HG03039 (cell line): Measurements from ENCODE around the gene LRRC72.

ENCODE experiments used
- ATAC-seq: cut with Tn5 transposase; IDR thresholded peaks from one replicate; pipeline ENCODE4 v1.9.1; 2021; ENCODE audit warnings: mild to moderate bottlenecking, moderate library complexity; ENCODE audit not compliant: unreplicated experiment

The LRRC72 gene

GRCh38 chr7:16615228-16615627, 88.6 kb downstream of the LRRC72 start:
- no peak for ATAC-seq

- no peak for ATAC-seq
Observed at GRCh38 chr7:16616122-16616521, 89.5 kb downstream of the LRRC72 start.

- ATAC-seq: no peak
Observed at GRCh38 chr7:16616542-16616941, 89.9 kb downstream of the LRRC72 start.

GRCh38 chr7:16619979-16620408, 93.4 kb downstream of the LRRC72 start:
- peak; percentile 94 for ATAC-seq

- ATAC-seq: no peak
Observed at GRCh38 chr7:16626388-16626787, 99.8 kb downstream of the LRRC72 start.

GRCh38 chr7:16627236-16627635, 100.6 kb downstream of the LRRC72 start:
- ATAC-seq: no peak

GRCh38 chr7:16630654-16631053, 104.0 kb downstream of the LRRC72 start:
- ATAC-seq: no peak
